IMR-90 (cell line): ENCODE measurements around the gene RHBDL3. TPM values are rescaled to one million over a fixed set of nuclear protein-coding genes. Genes with fewer than 3 reads are reported as not detected.
A peak's percentile ranks its signal among the peaks of the same experiment; 100 is the strongest.

ENCODE experiments used
- ATAC-seq: fragments of 200-7000 bp; cut with Tn5 transposase; 2 replicates; pipeline ENCODE4 v1.9.1; 2020; ENCODE audit warnings: low read depth, mild to moderate bottlenecking, moderate library complexity
- BruUV-seq: library from RNA; stranded (reverse); fragments of 400-500 nt; replicated peaks from 2 replicates; lab custom pipeline; 2021; lab: Mats Ljungman, UMichigan
- CTCF ChIA-PET: fragments of 300-600 bp; formaldehyde crosslinking; extraction: SDS; loops from one replicate; lab custom pipeline; 2021; ENCODE audit warnings: antibody characterized with exemption; lab: Yijun Ruan, JAX
- POLR2A ChIA-PET: fragments of 300-600 bp; sonication (Branson Sonifier 250); formaldehyde crosslinking; loops from one replicate; lab custom pipeline; 2022; ENCODE audit warnings: antibody characterized with exemption; ENCODE audit not compliant: unreplicated experiment; lab: Charles Lee
- DNase-seq: peaks from one replicate; pipeline ENCODE4 v3.0.0; 2013
- H2AFZ ChIP-seq: replicated peaks from 2 replicates; pipeline ENCODE3; 2013; ENCODE audit warnings: low read length, mild to moderate bottlenecking; ENCODE audit not compliant: poor library complexity
- H2AK5ac ChIP-seq: 2 replicates; pipeline ENCODE4 v1.6.1; 2013; ENCODE audit warnings: low read depth, low read length, inconsistent platforms
- H2AK9ac ChIP-seq: replicated peaks from 2 replicates; pipeline ENCODE3; 2013; ENCODE audit warnings: mild to moderate bottlenecking, low read depth, low read length, moderate library complexity; ENCODE audit not compliant: poor library complexity
- H2BK120ac ChIP-seq: 2 replicates; pipeline ENCODE4 v1.6.1; 2013; ENCODE audit warnings: low read depth, low read length, inconsistent platforms
- H2BK15ac ChIP-seq: 3 replicates; pipeline ENCODE4 v1.6.1; 2013; ENCODE audit warnings: low read depth, low read length, inconsistent platforms
- H2BK20ac ChIP-seq: 2 replicates; pipeline ENCODE4 v1.6.1; 2013; ENCODE audit warnings: low read depth, mild to moderate bottlenecking, inconsistent platforms, low read length, moderate library complexity
- H2BK5ac ChIP-seq: 2 replicates; pipeline ENCODE4 v1.6.1; 2013; ENCODE audit warnings: mild to moderate bottlenecking, low read depth, low read length, inconsistent platforms; ENCODE audit not compliant: poor library complexity, severe bottlenecking
- H3K14ac ChIP-seq: replicated peaks from 2 replicates; pipeline ENCODE4 v1.6.1; 2013; ENCODE audit warnings: low read depth, low read length, inconsistent platforms
- H3K18ac ChIP-seq: 2 replicates; pipeline ENCODE4 v1.6.1; 2013; ENCODE audit warnings: low read depth, low read length, control low read depth
- H3K23ac ChIP-seq: 2 replicates; pipeline ENCODE4 v1.6.1; 2013; ENCODE audit warnings: low read depth, low read length, inconsistent platforms
- H3K27ac ChIP-seq: 2 replicates; pipeline ENCODE4 v1.5.1; 2013; ENCODE audit warnings: mild to moderate bottlenecking, control low read depth, low read length; ENCODE audit not compliant: insufficient read depth
- H3K27me3 ChIP-seq: 2 replicates; pipeline ENCODE4 v1.6.1; 2013; ENCODE audit warnings: low read length; ENCODE audit not compliant: control insufficient read depth, insufficient read depth
- H3K36me3 ChIP-seq: 2 replicates; pipeline ENCODE4 v1.6.1; 2013; ENCODE audit warnings: low read length, mixed read lengths; ENCODE audit not compliant: control insufficient read depth, insufficient read depth
- H3K4ac ChIP-seq: 2 replicates; pipeline ENCODE4 v1.6.1; 2013; ENCODE audit warnings: low read depth, low read length, inconsistent platforms
- H3K4me1 ChIP-seq: 2 replicates; pipeline ENCODE4 v1.6.1; 2013; ENCODE audit warnings: low read length, mixed read lengths; ENCODE audit not compliant: control insufficient read depth, insufficient read depth
- H3K4me2 ChIP-seq: 2 replicates; pipeline ENCODE4 v1.6.1; 2013; ENCODE audit warnings: low read depth, mild to moderate bottlenecking, control low read depth, low read length, moderate library complexity
- H3K4me3 ChIP-seq: 2 replicates; pipeline ENCODE4 v1.5.1; 2013; ENCODE audit warnings: low read depth, mild to moderate bottlenecking, control low read depth, low read length, moderate library complexity; ENCODE audit not compliant: insufficient read depth
- H3K56ac ChIP-seq: 2 replicates; pipeline ENCODE4 v1.6.1; 2013; ENCODE audit warnings: low read length, inconsistent platforms; ENCODE audit not compliant: insufficient read depth; ENCODE audit errors: extremely low read depth
- H3K79me1 ChIP-seq, 2 experiments: 2 replicates each; pipeline ENCODE4 v1.6.1; 2013; ENCODE audit warnings: low read length in 2 of 2, inconsistent platforms in 1 of 2, low read depth in 1 of 2
- H3K9ac ChIP-seq: 2 replicates; pipeline ENCODE4 v1.6.1; 2013; ENCODE audit warnings: low read depth, low read length, control low read depth
- H3K9me1 ChIP-seq: 2 replicates; pipeline ENCODE4 v1.6.1; 2013; ENCODE audit warnings: low read length, inconsistent platforms; ENCODE audit not compliant: insufficient read depth
- H3K9me3 ChIP-seq: 2 replicates; pipeline ENCODE4 v1.6.1; 2013; ENCODE audit warnings: low read length; ENCODE audit not compliant: control insufficient read depth, insufficient read depth
- H4K20me1 ChIP-seq: 2 replicates; pipeline ENCODE4 v1.6.1; 2013; ENCODE audit warnings: low read length, inconsistent platforms; ENCODE audit not compliant: insufficient read depth
- H4K5ac ChIP-seq: 2 replicates; pipeline ENCODE4 v1.6.1; 2013; ENCODE audit warnings: mild to moderate bottlenecking, low read depth, low read length, control low read depth
- H4K8ac ChIP-seq, 2 experiments: 2 replicates each; pipeline ENCODE4 v1.6.1; 2013; ENCODE audit warnings: low read depth in 2 of 2, low read length in 2 of 2, control low read depth in 1 of 2, inconsistent platforms in 1 of 2
- H4K91ac ChIP-seq: 2 replicates; pipeline ENCODE4 v1.6.1; 2013; ENCODE audit warnings: low read depth, low read length, inconsistent platforms; ENCODE audit not compliant: insufficient read depth
- BHLHE40 ChIP-seq: fragments of 150-350 bp; IDR thresholded peaks from 2 replicates; pipeline ENCODE4 v1.6.1; 2016; ENCODE audit warnings: mild to moderate bottlenecking, low read depth, low read length
- CHD1 ChIP-seq: IDR thresholded peaks from 2 replicates; pipeline ENCODE4 v1.6.1; 2012; ENCODE audit warnings: low read depth, low read length, improper control_type of control experiment
- FOS ChIP-seq: fragments of 150-350 bp; IDR thresholded peaks from 2 replicates; pipeline ENCODE4 v1.6.1; 2016; ENCODE audit warnings: low read depth, low read length
- MAFK ChIP-seq: IDR thresholded peaks from 2 replicates; pipeline ENCODE4 v1.6.1; 2012; ENCODE audit warnings: low read depth, low read length, improper control_type of control experiment
- MAZ ChIP-seq: IDR thresholded peaks from 2 replicates; pipeline ENCODE4 v1.6.1; 2012; ENCODE audit warnings: low read depth, mild to moderate bottlenecking, low read length, improper control_type of control experiment, moderate library complexity, borderline replicate concordance
- NFE2L2 ChIP-seq: fragments of 150-350 bp; IDR thresholded peaks from 2 replicates; pipeline ENCODE4 v1.6.1; 2016; ENCODE audit warnings: low read depth, mild to moderate bottlenecking, low read length
- POLR2A ChIP-seq: IDR thresholded peaks from 2 replicates; pipeline ENCODE4 v1.6.1; 2012; ENCODE audit warnings: mild to moderate bottlenecking, low read depth, low read length
- RAD21 ChIP-seq: IDR thresholded peaks from 2 replicates; pipeline ENCODE4 v1.6.1; 2012; ENCODE audit warnings: low read length, improper control_type of control experiment
- RFX5 ChIP-seq: IDR thresholded peaks from 2 replicates; pipeline ENCODE4 v1.8.0; 2012; ENCODE audit warnings: low read depth, mild to moderate bottlenecking, low read length, moderate library complexity
- SMC3 ChIP-seq: fragments of 150-350 bp; IDR thresholded peaks from 2 replicates; pipeline ENCODE4 v1.6.1; 2016; ENCODE audit warnings: low read depth, mild to moderate bottlenecking, antibody characterized with exemption, low read length, moderate library complexity
- WGBS, 2 experiments: methylation state at CpG; one replicate each; pipeline versions ENCODE4 v1.1.5 to v1.1.7; 2013; ENCODE audit warnings: missing lambda C conversion rate in 2 of 2; ENCODE audit not compliant: insufficient read length in 1 of 2; ENCODE audit errors: extremely low coverage in 2 of 2; 5-methylcytosine and 5-hydroxymethylcytosine counted together
- dilution Hi-C: fragments of 300-500 bp; cut with HindIII; formaldehyde crosslinking; loops from one replicate; pipeline ENCODE4 v1.14.3; 2018; ENCODE audit warnings: low sequenced_read_pairs; ENCODE audit not compliant: unreplicated experiment
- in situ Hi-C: fragments of 300-500 bp; cut with MboI; formaldehyde crosslinking; loops from 3 replicates; pipeline ENCODE4 v1.14.3; 2019; ENCODE audit warnings: low sequenced_read_pairs, inconsistent platforms, mixed read lengths
- intact Hi-C: fragments of 100-400 bp; cut with micrococcal nuclease; formaldehyde crosslinking; loops from 2 replicates; pipeline ENCODE4 v1.10.0; 2022
- polyA plus RNA-seq, 3 experiments: library from polyadenylated mRNA; depleted of rRNA; stranded (reverse); fragments of >200 nt; gene quantifications; 2 replicates each; pipeline ENCODE4 v1.2.3, GENCODE V29; 2012; ENCODE audit warnings: low replicate concordance in 1 of 3
- total RNA-seq: library from RNA; depleted of rRNA; stranded (reverse); fragments of >200 nt; gene quantifications from 2 replicates; pipeline ENCODE4 v1.2.3, GENCODE V29; 2012
- TF ChIP-seq, protein P1 (sequence below): fragments of 150-350 bp; IDR thresholded peaks from 2 replicates; pipeline ENCODE4 v1.6.1; 2017; ENCODE audit warnings: mild to moderate bottlenecking, antibody characterized with exemption, low read length, low read depth
- TF ChIP-seq, protein P2 (sequence below): fragments of 150-350 bp; IDR thresholded peaks from 2 replicates; pipeline ENCODE4 v1.6.1; 2016; ENCODE audit warnings: low read depth, mild to moderate bottlenecking, low read length, moderate library complexity, borderline replicate concordance

RHBDL3 gene
- total and polyA plus RNA-seq, 2 of the 4 experiments (the other 2 are of a cell fraction) = 0.09 to 0.18 TPM

DNA sequence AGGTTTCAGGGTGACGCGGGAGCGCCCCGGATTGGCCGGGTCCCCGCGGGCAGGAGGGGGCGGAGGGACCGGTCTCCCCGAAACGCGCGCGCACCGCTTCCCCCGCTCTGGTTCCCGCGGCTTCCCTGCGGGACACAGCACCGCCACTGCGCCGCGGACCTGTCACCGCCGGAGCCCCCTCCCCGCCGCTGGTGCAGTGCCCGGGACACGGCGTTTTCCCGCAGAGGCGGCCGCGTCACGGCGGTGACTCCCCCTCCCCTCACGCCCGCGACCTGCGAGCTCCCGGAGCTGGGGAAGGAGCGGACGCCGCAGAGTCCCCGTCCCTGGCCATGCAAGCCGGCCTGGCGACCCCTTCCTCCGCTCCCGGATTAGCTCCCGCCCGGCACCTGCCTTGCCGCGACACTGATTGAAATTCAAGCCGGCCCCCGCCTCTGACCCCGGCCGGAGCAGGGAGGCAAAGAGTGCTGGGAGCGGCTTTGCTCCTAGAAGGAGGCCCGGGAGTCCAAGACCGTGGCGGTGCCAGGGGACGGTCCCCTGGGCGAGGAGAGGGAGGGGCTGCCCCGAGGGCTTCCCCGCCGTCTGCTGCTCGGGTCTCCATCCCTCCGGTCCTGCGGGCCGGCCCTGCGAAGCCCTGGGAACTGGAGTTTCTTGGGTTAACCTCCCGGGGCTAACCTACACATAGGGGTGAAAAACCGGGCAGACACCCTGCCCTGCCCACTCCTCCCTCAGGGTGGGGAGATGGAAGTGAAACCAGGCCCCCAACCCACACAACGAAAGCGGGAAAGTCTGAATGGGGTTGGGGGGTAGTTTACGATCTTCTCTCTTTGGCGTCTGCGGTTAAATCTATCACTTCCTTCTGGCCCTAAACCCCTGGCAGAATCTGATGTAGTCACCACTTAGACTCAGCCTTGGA is 1.0 kb downstream of the RHBDL3 start (continued):
- TF ChIP-seq MAZ = no peak

DNA sequence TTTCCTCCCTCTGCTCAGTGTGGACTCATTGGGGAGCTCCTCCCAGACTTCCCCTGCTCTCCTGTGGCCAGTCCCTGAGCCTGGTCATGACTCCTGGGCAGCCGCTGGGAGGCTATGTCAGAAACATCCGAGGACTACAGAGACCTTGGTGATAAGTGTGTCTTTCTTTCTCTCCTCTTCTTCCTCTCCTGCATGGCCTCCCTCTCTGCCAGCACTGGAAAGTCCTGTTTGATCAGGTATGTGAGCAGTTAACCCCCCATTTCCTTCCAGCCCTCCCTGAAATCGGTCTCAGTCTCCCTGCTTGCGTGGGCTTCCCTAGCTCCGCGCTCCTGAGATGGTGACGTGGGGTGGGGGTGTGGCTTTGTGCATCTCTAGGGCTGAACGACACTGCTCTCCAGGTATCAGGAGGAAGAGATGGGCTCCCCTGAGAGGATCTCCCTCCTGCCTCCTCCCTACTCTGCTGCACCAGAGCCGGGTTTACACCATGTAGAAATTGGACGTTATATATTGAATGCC is 2.1 kb downstream of the RHBDL3 start:
- Histone ChIP-seq H4K5ac (no peak overlapping the region), H4K20me1 (no peaks in the 10 kb centered on the region; the same call in none of the 2 replicates), H3K14ac (no peak overlapping the region), H3K56ac (no peak overlapping the region), H3K27ac (no peak overlapping the region), H3K9ac (no peak overlapping the region), H4K8ac (no peak overlapping the region), H2BK20ac (no peak overlapping the region), H3K18ac (no peak overlapping the region), H2AK9ac (peak overlapping the region; percentile 49), H3K79me1 (no peaks in the 10 kb centered on the region), H2BK120ac (no peak overlapping the region), H2BK15ac (no peak overlapping the region), H3K4ac (no peak overlapping the region), H3K27me3 (peaks cover 72% of the 10 kb centered on the region), H2AFZ (no peak overlapping the region), H3K23ac (no peak overlapping the region; the same call in 1 of the 2 replicates), H3K9me3 (no peaks in the 10 kb centered on the region), H4K91ac (no peak overlapping the region), H3K4me2 (no peak overlapping the region), H3K36me3 (no peaks in the 10 kb centered on the region), H2AK5ac (no peak overlapping the region), H3K4me1 (no peaks in the 10 kb centered on the region; the same call in 1 of the 2 replicates), H3K9me1 (peaks cover 5% of the 10 kb centered on the region; the same call in 1 of the 2 replicates), H3K4me3 (no peak overlapping the region), H2BK5ac (no peak overlapping the region)
- no TSS peak for BruUV-seq
- no CpG with 5 or more reads among the region's 10 CpGs for WGBS, 2 experiments
- ATAC-seq (no peak), DNase-seq (no peak)
- intact Hi-C loops (no loop called here), in situ Hi-C loops (no loop called here), dilution Hi-C loops (no loop called here)
- ChIA-PET POLR2A (no interaction called here), CTCF (no interaction called here)
- no peak for TF ChIP-seq RAD21
- no peak for TF ChIP-seq POLR2A
- TF ChIP-seq, protein P1, sequence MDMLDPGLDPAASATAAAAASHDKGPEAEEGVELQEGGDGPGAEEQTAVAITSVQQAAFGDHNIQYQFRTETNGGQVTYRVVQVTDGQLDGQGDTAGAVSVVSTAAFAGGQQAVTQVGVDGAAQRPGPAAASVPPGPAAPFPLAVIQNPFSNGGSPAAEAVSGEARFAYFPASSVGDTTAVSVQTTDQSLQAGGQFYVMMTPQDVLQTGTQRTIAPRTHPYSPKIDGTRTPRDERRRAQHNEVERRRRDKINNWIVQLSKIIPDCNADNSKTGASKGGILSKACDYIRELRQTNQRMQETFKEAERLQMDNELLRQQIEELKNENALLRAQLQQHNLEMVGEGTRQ = no peak
- TF ChIP-seq FOS = no peak
- TF ChIP-seq, protein P2, sequence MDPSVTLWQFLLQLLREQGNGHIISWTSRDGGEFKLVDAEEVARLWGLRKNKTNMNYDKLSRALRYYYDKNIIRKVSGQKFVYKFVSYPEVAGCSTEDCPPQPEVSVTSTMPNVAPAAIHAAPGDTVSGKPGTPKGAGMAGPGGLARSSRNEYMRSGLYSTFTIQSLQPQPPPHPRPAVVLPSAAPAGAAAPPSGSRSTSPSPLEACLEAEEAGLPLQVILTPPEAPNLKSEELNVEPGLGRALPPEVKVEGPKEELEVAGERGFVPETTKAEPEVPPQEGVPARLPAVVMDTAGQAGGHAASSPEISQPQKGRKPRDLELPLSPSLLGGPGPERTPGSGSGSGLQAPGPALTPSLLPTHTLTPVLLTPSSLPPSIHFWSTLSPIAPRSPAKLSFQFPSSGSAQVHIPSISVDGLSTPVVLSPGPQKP = no peak
- TF ChIP-seq NFE2L2 = no peak
- TF ChIP-seq SMC3 = no peak
- TF ChIP-seq RFX5 = no peak
- no peak for TF ChIP-seq BHLHE40
- TF ChIP-seq MAFK = no peak
- TF ChIP-seq MAZ = no peak
- TF ChIP-seq CHD1 = no peak
